Retinal pigment epithelial cell (primary cell): ENCODE measurements around the gene ABR.

Experiments
- DNase-seq: peaks from one replicate; pipeline ENCODE4 v3.0.0-alpha.2; 2010; ENCODE audit warnings: low read depth
- H3K4me3 ChIP-seq: 2 replicates; pipeline ENCODE4 v1.5.1; 2011; ENCODE audit warnings: mild to moderate bottlenecking, low read length, control low read depth, moderate library complexity
- TF ChIP-seq, protein P1 (sequence below): conservative IDR thresholded peaks from 2 replicates; pipeline ENCODE4 v1.5.1; 2011; ENCODE audit warnings: low read depth, low read length, control low read depth, inconsistent platforms

Gene ABR

DNA sequence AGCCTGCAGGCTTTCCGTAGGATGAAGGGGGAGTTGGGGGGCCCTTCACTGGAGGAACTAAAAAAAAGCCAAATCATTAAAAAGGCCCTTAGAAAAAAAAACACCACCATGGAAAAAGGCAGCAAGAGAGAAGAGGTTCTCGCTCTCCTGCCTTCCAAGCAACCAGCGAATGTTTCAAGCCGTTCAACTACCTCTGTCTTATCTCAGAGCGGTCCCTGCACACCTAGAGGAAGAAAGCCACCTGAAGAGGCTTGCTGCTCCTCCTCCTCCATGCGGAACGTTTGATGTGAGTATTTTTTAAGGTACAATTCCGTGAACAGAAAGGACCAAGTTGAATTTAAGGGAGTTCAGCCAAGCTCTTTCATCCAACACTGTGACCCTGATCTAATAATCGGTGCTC lies 209.4 kb downstream of the ABR start:
- no peak overlapping the region for H3K4me3 ChIP-seq
- TF ChIP-seq, protein P1, sequence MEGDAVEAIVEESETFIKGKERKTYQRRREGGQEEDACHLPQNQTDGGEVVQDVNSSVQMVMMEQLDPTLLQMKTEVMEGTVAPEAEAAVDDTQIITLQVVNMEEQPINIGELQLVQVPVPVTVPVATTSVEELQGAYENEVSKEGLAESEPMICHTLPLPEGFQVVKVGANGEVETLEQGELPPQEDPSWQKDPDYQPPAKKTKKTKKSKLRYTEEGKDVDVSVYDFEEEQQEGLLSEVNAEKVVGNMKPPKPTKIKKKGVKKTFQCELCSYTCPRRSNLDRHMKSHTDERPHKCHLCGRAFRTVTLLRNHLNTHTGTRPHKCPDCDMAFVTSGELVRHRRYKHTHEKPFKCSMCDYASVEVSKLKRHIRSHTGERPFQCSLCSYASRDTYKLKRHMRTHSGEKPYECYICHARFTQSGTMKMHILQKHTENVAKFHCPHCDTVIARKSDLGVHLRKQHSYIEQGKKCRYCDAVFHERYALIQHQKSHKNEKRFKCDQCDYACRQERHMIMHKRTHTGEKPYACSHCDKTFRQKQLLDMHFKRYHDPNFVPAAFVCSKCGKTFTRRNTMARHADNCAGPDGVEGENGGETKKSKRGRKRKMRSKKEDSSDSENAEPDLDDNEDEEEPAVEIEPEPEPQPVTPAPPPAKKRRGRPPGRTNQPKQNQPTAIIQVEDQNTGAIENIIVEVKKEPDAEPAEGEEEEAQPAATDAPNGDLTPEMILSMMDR: no peak
- DNase-seq: no peak

DNA sequence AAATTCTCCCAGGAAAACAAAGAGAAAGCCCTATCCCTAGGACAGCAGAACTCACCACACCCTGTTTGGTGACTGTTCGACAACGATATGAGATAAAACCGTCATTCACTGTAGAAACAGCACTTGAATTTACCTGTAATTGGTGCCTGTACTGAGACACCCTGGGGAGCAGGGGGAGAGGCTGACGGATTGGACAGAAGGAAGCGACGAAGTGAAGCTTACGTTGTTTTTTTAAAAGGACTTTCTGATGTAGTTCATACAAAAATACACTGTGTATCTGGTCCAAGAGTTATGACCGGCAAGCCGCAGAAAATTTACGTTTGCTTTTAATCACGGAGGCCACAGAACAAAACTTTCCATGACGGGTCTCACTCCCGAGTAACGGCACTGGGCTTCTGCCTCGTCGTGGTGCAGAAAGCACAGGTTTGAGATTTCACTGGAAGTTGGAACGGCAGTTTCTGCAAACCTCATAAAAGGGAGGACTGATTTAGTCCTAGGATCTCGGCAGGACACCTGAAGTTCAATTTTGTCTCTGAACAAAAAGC lies 209.9 kb downstream of the ABR start:
- DNase-seq: no peak
- no peak overlapping the region for H3K4me3 ChIP-seq
- TF ChIP-seq, protein P1: no peak

DNA sequence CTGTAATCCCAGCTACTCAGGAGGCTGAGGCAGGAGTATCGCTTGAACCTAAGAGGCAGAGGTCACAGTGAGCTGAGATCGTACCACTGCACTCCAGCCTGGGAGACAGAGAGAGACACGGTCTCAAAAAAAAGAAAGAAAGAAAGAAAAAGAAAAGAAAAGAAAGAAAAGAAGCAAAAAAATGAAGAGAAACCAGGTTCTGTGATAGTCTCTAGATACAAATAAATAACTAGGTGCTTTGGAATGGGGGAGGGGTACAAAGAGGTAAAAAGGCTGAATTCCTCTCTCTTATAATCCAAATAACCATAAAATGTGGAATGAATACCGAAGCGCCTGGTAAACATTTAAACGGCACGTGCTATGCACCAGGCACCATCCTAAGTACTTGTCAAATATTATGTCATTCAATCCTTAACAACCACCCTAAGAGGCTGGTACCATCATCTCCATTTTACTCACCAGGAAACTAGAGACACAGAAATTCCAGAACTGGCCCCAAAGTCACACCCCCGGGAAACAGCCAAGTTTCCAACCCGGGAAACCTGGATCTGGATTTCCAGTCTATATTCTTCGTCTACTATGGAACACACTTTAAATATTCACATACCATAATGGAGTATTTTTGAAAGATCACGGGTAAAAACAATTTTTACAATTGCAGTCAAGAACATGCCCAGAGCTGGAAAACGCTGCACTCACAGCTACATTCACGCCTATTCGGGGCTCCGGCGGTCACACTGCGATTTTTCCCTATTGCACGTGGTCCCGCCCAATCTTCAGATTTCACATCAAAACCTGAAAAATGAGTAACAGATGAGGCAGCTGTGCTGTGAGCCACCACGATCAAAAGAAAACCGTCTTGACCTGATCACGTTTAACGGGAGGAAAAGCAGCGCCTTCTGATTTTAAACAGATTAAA lies 210.7 kb downstream of the ABR start:
- TF ChIP-seq, protein P1: no peak
- H3K4me3 ChIP-seq: no peak overlapping the region

DNA sequence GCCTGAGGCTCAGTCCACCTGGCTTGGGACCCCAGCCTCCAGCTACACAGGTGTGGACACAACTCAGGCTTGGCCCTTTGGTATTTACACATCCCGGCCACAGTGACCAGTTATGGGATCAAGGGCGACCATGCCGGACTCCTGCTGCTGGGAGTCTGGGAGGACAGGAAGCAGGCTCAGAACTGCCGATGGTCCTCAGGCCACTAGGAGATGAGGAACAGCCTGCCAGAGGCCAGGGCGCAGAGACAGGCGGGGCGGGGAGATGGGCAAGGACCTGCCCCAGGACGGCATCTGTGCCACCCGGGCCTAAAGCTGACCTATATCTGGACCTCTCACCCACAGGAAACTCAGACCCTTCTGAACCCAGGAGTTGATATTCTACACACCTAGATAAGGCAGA lies 212.7 kb downstream of the ABR start:
- TF ChIP-seq, protein P1: no peak
- DNase-seq: no peak
- no peak overlapping the region for H3K4me3 ChIP-seq

More for the DNA sequence above, 210.7 kb downstream of the ABR start:
- DNase-seq: peak; percentile 76

DNA sequence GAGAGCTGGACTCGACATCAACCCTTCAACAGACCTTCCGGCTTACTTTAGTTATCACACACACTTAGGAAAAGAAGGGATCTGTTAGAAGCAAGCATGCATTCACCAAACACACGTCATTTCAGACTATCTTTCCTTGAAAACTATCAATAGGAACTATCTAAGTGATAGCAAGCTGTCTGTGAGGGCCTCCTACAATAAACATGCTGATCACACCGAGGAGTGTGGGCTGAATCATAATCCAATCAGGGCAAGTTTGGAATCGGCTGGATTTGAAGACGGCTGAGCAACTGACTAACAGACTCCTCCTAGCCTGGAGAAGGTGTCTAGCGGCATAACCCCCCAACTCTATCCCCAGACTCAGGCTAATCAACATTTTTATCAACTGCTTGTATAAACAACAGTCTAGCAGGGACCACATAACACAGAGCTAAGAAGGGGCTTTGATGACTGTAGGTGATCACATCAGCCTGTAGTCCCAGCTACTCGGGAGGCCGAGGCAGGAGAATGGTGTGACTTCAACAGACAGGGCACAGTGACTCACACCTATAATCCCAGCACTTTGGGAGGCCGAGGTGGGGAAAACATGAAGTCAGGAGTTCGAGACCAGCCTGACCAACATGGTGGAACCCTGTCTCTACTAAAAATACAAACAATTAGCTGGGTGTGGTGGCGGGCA lies 214.3 kb downstream of the ABR start:
- DNase-seq: no peak
- TF ChIP-seq, protein P1: no peak
- H3K4me3 ChIP-seq: no peak overlapping the region

DNA sequence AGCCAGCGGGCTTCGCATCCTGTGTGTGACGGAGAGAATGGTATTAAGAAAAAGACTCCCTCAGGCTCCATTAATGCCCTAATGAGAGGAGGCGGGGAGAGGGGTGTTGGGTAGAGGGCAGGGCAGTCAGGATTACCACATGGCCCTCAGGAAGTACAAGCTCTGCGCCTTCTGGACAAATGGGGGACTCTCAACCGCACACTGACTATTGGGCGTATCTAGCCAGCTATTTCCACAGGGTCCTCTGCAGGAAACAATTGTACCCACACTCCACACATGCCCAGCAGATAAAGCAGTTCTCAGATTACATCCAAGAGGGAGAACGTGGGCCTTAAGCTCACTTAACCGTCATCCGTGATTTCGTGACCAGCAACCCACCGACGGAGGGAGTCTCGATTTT lies 214.9 kb downstream of the ABR start:
- TF ChIP-seq, protein P1: no peak
- no peak for DNase-seq
- H3K4me3 ChIP-seq: no peak overlapping the region
